H1 (cell line): ENCODE measurements around the gene FGF12. TPM values are rescaled to one million over a fixed set of nuclear protein-coding genes. Genes with fewer than 3 reads are reported as not detected.
A peak's percentile ranks its signal among the peaks of the same experiment; 100 is the strongest.

Source experiments
- CTCF ChIA-PET: fragments of 300-600 bp; sonication (Branson Sonifier 250); formaldehyde crosslinking; loops from one replicate; lab custom pipeline; 2021; ENCODE audit not compliant: partially characterized antibody; lab: Charles Lee
- POLR2A ChIA-PET: fragments of 300-600 bp; sonication (Branson Sonifier 250); formaldehyde crosslinking; loops from one replicate; lab custom pipeline; 2021; ENCODE audit warnings: inconsistent platforms; ENCODE audit not compliant: partially characterized antibody; lab: Charles Lee
- DNase-seq, 2 experiments: peaks; one replicate each; pipeline versions ENCODE4 v3.0.0 to v3.0.0-alpha.2; 2010 to 2022; ENCODE audit warnings: low spot score in 2 of 2, low read depth in 1 of 2, mixed read lengths in 1 of 2
- FAIRE-seq: peaks from 2 replicates; lab custom pipeline; 2011; peaks lifted over from hg19 to GRCh38; lab: Jason Lieb, UNC
- H2AFZ ChIP-seq: 2 replicates; pipeline ENCODE4 v1.8.1; 2012; ENCODE audit warnings: low read length, inconsistent platforms
- H2AK5ac ChIP-seq: 2 replicates; pipeline ENCODE4 v1.6.1; 2013; ENCODE audit warnings: low read depth, low read length
- H2BK120ac ChIP-seq: replicated peaks from 2 replicates; pipeline ENCODE3; 2013; ENCODE audit warnings: low read depth, low read length, inconsistent platforms
- H2BK12ac ChIP-seq: 2 replicates; pipeline ENCODE4 v1.6.1; 2013; ENCODE audit warnings: low read depth, low read length
- H2BK15ac ChIP-seq: 2 replicates; pipeline ENCODE4 v1.6.1; 2013; ENCODE audit warnings: low read length
- H2BK20ac ChIP-seq: 2 replicates; pipeline ENCODE4 v1.6.1; 2013; ENCODE audit warnings: low read length
- H2BK5ac ChIP-seq: 2 replicates; pipeline ENCODE4 v1.6.1; 2013; ENCODE audit warnings: low read depth, low read length
- H3K14ac ChIP-seq: 2 replicates; pipeline ENCODE4 v1.6.1; 2013; ENCODE audit warnings: inconsistent platforms; ENCODE audit not compliant: insufficient read length
- H3K18ac ChIP-seq: 2 replicates; pipeline ENCODE4 v1.6.1; 2013; ENCODE audit warnings: low read length; ENCODE audit errors: extremely low read depth
- H3K23ac ChIP-seq: 2 replicates; pipeline ENCODE4 v1.6.1; 2013; ENCODE audit warnings: inconsistent platforms; ENCODE audit not compliant: insufficient read length
- H3K23me2 ChIP-seq: 2 replicates; pipeline ENCODE4 v1.6.1; 2013; ENCODE audit warnings: low read depth, low read length
- H3K27ac ChIP-seq: 2 replicates; pipeline ENCODE4 v1.6.1; 2011; ENCODE audit warnings: low read depth, low read length, inconsistent platforms
- H3K27me3 ChIP-seq, 4 experiments: replicated peaks in 1 of 4; 1 replicate in 1 of 4; 2 replicates in 3 of 4; pipeline versions ENCODE4 v1.6.1 to v1.8.1; 2011 to 2013; ENCODE audit warnings: low read length in 3 of 4, mild to moderate bottlenecking in 3 of 4, inconsistent platforms in 2 of 4, mixed read lengths in 2 of 4, moderate library complexity in 1 of 4; ENCODE audit not compliant: control insufficient read depth in 3 of 4, insufficient read depth in 3 of 4; ENCODE audit errors: extremely low read depth in 1 of 4
- H3K36me3 ChIP-seq, 4 experiments: 2 replicates each; pipeline versions ENCODE4 v1.6.1 to v1.8.1; 2011 to 2013; ENCODE audit warnings: mild to moderate bottlenecking in 4 of 4, low read length in 3 of 4, moderate library complexity in 2 of 4, control low read depth in 1 of 4, inconsistent platforms in 1 of 4; ENCODE audit not compliant: insufficient read depth in 4 of 4, control insufficient read depth in 2 of 4
- H3K4ac ChIP-seq: replicated peaks from 2 replicates; pipeline ENCODE3; 2013; ENCODE audit warnings: low read length, low read depth, mixed read lengths, inconsistent platforms; ENCODE audit not compliant: insufficient read length
- H3K4me1 ChIP-seq, 4 experiments: replicated peaks in 1 of 4; 1 replicate in 1 of 4; 2 replicates in 3 of 4; pipeline versions ENCODE4 v1.6.1 to v1.8.1; 2011 to 2013; ENCODE audit warnings: low read length in 3 of 4, inconsistent platforms in 2 of 4, mixed read lengths in 1 of 4; ENCODE audit not compliant: insufficient read depth in 4 of 4, control insufficient read depth in 3 of 4
- H3K4me2 ChIP-seq, 2 experiments: 2 replicates each; pipeline versions ENCODE4 v1.6.1 to v1.8.1; 2011 to 2013; ENCODE audit warnings: low read depth in 2 of 2, low read length in 2 of 2, control low read depth in 1 of 2, inconsistent platforms in 1 of 2, mild to moderate bottlenecking in 1 of 2; ENCODE audit not compliant: insufficient read depth in 1 of 2
- H3K4me3 ChIP-seq, 4 experiments: fragments of 200-600, 300-600 bp in 1 of 4; sonication (generic), shearing (Covaris generic), sonication (Bioruptor Twin) in 1 of 4; 2 replicates each; pipeline versions ENCODE4 v1.5.1 to v1.8.1; 2011 to 2016; ENCODE audit warnings: low read length in 4 of 4, low read depth in 3 of 4, control low read depth in 2 of 4, inconsistent platforms in 2 of 4, mild to moderate bottlenecking in 2 of 4, mixed read lengths in 1 of 4, moderate library complexity in 1 of 4; ENCODE audit not compliant: insufficient read depth in 2 of 4; ENCODE audit errors: extremely low read depth in 1 of 4
- H3K56ac ChIP-seq: replicated peaks from 2 replicates; pipeline ENCODE3; 2013; ENCODE audit warnings: low read depth, mild to moderate bottlenecking, mixed read lengths, low read length, inconsistent platforms; ENCODE audit not compliant: insufficient read length
- H3K79me1 ChIP-seq: 2 replicates; pipeline ENCODE4 v1.6.1; 2013; ENCODE audit warnings: low read depth, low read length, control low read depth
- H3K79me2 ChIP-seq, 2 experiments: 2 replicates each; pipeline versions ENCODE4 v1.6.1 to v1.8.1; 2012 to 2013; ENCODE audit warnings: low read length in 2 of 2, mild to moderate bottlenecking in 2 of 2, inconsistent platforms in 1 of 2; ENCODE audit not compliant: insufficient read depth in 2 of 2, control insufficient read depth in 1 of 2
- H3K9ac ChIP-seq, 4 experiments: replicated peaks in 1 of 4; 1 replicate in 1 of 4; 2 replicates in 3 of 4; pipeline versions ENCODE4 v1.6.1 to v1.8.1; 2011 to 2013; ENCODE audit warnings: low read depth in 3 of 4, low read length in 3 of 4, control low read depth in 2 of 4, mild to moderate bottlenecking in 2 of 4, moderate library complexity in 2 of 4, inconsistent platforms in 1 of 4; ENCODE audit errors: extremely low read depth in 1 of 4
- H3K9me3 ChIP-seq, 2 experiments: 2 replicates each; pipeline versions ENCODE4 v1.6.1 to v1.8.1; 2012 to 2013; ENCODE audit warnings: mild to moderate bottlenecking in 2 of 2, moderate library complexity in 2 of 2, control low read depth in 1 of 2, inconsistent platforms in 1 of 2, low read depth in 1 of 2, low read length in 1 of 2, mixed read lengths in 1 of 2; ENCODE audit not compliant: insufficient read depth in 2 of 2
- H4K20me1 ChIP-seq, 2 experiments: replicated peaks in 1 of 2; 2 replicates each; pipeline versions ENCODE3 to v1.8.1; 2011 to 2013; ENCODE audit warnings: inconsistent platforms in 2 of 2, low read length in 2 of 2, mild to moderate bottlenecking in 1 of 2; ENCODE audit not compliant: insufficient read depth in 2 of 2, control insufficient read depth in 1 of 2
- H4K5ac ChIP-seq: 2 replicates; pipeline ENCODE4 v1.6.1; 2013; ENCODE audit warnings: low read length, low read depth, mixed read lengths, inconsistent platforms; ENCODE audit not compliant: insufficient read length
- H4K8ac ChIP-seq: 2 replicates; pipeline ENCODE4 v1.8.0; 2013; ENCODE audit warnings: mild to moderate bottlenecking, moderate library complexity, low read length, inconsistent platforms; ENCODE audit not compliant: insufficient read depth; ENCODE audit errors: extremely low read depth
- H4K91ac ChIP-seq: replicated peaks from 2 replicates; pipeline ENCODE3; 2013; ENCODE audit warnings: low read length, mixed read lengths, inconsistent platforms; ENCODE audit not compliant: insufficient read length
- BRCA1 ChIP-seq: IDR thresholded peaks from 2 replicates; pipeline ENCODE4 v1.6.1; 2012; ENCODE audit warnings: low read depth, low read length, improper control_type of control experiment
- CEBPB ChIP-seq: IDR thresholded peaks from 2 replicates; pipeline ENCODE4 v1.6.1; 2012; ENCODE audit warnings: low read depth, low read length
- TEAD4 ChIP-seq: IDR thresholded peaks from 2 replicates; pipeline ENCODE4 v1.6.1; 2012; ENCODE audit warnings: low read depth, low read length, inconsistent platforms, mixed read lengths
- polyA plus RNA-seq, 7 experiments: library from polyadenylated mRNA; depleted of rRNA in 3 of 7; stranded (reverse) in 5 of 7; unstranded in 2 of 7; fragments of >200 nt in 5 of 7; fragments of 200-250 nt in 2 of 7; gene quantifications; 1 replicate in 5 of 7; 2 replicates in 1 of 7; 4 replicates in 1 of 7; pipeline versions ENCODE4 v1.2.1 to v1.2.3, GENCODE V29; 2011 to 2013; ENCODE audit warnings: missing spikeins in 2 of 7, mixed read lengths in 2 of 7
- total RNA-seq: library from RNA; stranded (reverse); fragmentation: NEBNext Ultra II Directional; extraction: Animal tissue kit (Norgen Biotek cat#: 25700); gene quantifications from 2 replicates; pipeline ENCODE4 v1.2.1, GENCODE V29; 2021

The FGF12 gene
- total and polyA plus RNA-seq, 2 of the 8 experiments (the other 6 are each of a cell fraction or from before 2014, with no cell fraction given) = 4.1 to 16.6 TPM

- Histone ChIP-seq H4K8ac (no peak overlapping the region), H3K9me3 (no peaks in the 10 kb centered on the region), H4K5ac (no peak overlapping the region), H3K27ac (no peak overlapping the region), H2BK12ac (no peak overlapping the region), H2AK5ac (no peak overlapping the region), H2BK20ac (no peak overlapping the region), H3K4me1 (peaks cover 0 to 4% (median 0%) of the 10 kb centered on the region in 4 experiments; a peak in 1 of 7 replicates), H3K56ac (no peak overlapping the region), H2BK5ac (no peak overlapping the region), H3K23ac (no peak overlapping the region), H2BK15ac (no peak overlapping the region), H3K4me3 (no peak overlapping the region), H4K91ac (no peak overlapping the region), H3K36me3 (no peaks in the 10 kb centered on the region), H2AFZ (no peak overlapping the region), H4K20me1 (no peaks in the 10 kb centered on the region), H3K23me2 (no peaks in the 10 kb centered on the region; the same call in 1 of the 2 replicates), H3K18ac (no peak overlapping the region), H3K9ac (peak overlapping the region in 1 of 4 experiments; percentile 34; a peak in 1 of 7 replicates), H2BK120ac (no peak overlapping the region), H3K4ac (no peak overlapping the region), H3K14ac (no peak overlapping the region), H3K79me2 (no peaks in the 10 kb centered on the region), H3K4me2 (no peak overlapping the region), H3K79me1 (no peaks in the 10 kb centered on the region), H3K27me3 (no peaks in the 10 kb centered on the region)
- DNase-seq (no peak), FAIRE-seq (no peak)
- TF ChIP-seq CEBPB (0 out of 2 replicates have a peak, but pooled peaks have one; percentile 2), BRCA1 (no peak), TEAD4 (peak; percentile 68)
- ChIA-PET POLR2A (no interaction called here), CTCF (interaction anchor here (0.8 to 2.1 kb wide), 3 partner anchors 11 to 21 kb away, joined by 3 to 11 read pairs (median 5); no protein-coding TSS in a partner anchor)
Measured at GRCh38 chr3:192168202-192168601, 559.1 kb downstream of the FGF12 start.
